GM20431 (cell line): Measurements from ENCODE around the gene RFC5.
"Not testable (repeated sequence)": the region's sequence is repeated elsewhere in the genome, so short reads cannot be mapped to it uniquely, and the experiment has no call there.

ENCODE experiments used
- in situ Hi-C: fragments of 300-500 bp; cut with MseI, MboI; formaldehyde crosslinking; loops from one replicate; pipeline ENCODE4 v1.15.0; 2020; ENCODE audit warnings: low sequenced_read_pairs; ENCODE audit not compliant: unreplicated experiment

RFC5 gene

GRCh38 chr12:118016424-118017264, at the start of gene RFC5:
TSS of gene RFC5 (plus strand) at chr12:118016703. CDS start at chr12:118016828, 125 bp downstream.
- in situ Hi-C loops = no loop called here

- in situ Hi-C loops = no loop called here
Observed at GRCh38 chr12:117967043-117967442, 49.5 kb upstream of the RFC5 start.

GRCh38 chr12:117967512-117967911, 49.0 kb upstream of the RFC5 start:
- in situ Hi-C loops = no loop called here

- in situ Hi-C loops = no loop called here
Observed at GRCh38 chr12:117968151-117968789, 48.2 kb upstream of the RFC5 start.

- in situ Hi-C loops = no loop called here
Observed at GRCh38 chr12:117968826-117969659, 47.5 kb upstream of the RFC5 start, which contains the start of gene KSR2. TSS of gene KSR2 (minus strand) at chr12:117968990. CDS start at chr12:117968255, 735 bp downstream.

GRCh38 chr12:117970334-117970733, 46.2 kb upstream of the RFC5 start:
- in situ Hi-C loops = no loop called here

- in situ Hi-C loops = no loop called here
Observed at GRCh38 chr12:117972301-117972700, 44.2 kb upstream of the RFC5 start.

GRCh38 chr12:117975006-117975405, 41.5 kb upstream of the RFC5 start:
- in situ Hi-C loops = no loop called here

- in situ Hi-C loops = no loop called here
Observed at GRCh38 chr12:117977373-117977772, 39.1 kb upstream of the RFC5 start.

GRCh38 chr12:117980616-117981015, 35.9 kb upstream of the RFC5 start:
- in situ Hi-C loops = no loop called here

GRCh38 chr12:117981267-117981666, 35.2 kb upstream of the RFC5 start:
- in situ Hi-C loops = no loop called here

- in situ Hi-C loops = no loop called here
Observed at GRCh38 chr12:117985182-117985581, 31.3 kb upstream of the RFC5 start.

GRCh38 chr12:117986705-117987469, 29.6 kb upstream of the RFC5 start:
- in situ Hi-C loops = no loop called here

GRCh38 chr12:117994551-117995438, 21.7 kb upstream of the RFC5 start:
- in situ Hi-C loops = no loop called here

- in situ Hi-C loops = no loop called here
Observed at GRCh38 chr12:117998719-117999118, 17.8 kb upstream of the RFC5 start.

- in situ Hi-C loops = not testable (repeated sequence)
Observed at GRCh38 chr12:117999806-118000205, 16.7 kb upstream of the RFC5 start.

- in situ Hi-C loops = no loop called here
Observed at GRCh38 chr12:118010903-118011302, 5.6 kb upstream of the RFC5 start.

GRCh38 chr12:118011377-118011776, 5.1 kb upstream of the RFC5 start:
- in situ Hi-C loops = no loop called here

- in situ Hi-C loops = no loop called here
Observed at GRCh38 chr12:118011961-118012360, 4.5 kb upstream of the RFC5 start.
